Skin epidermis (tissue), 12 donors: ENCODE data around the gene COL1A1.

Experiments
- H3K27ac ChIP-seq, 21 experiments: fragments of 200-600 bp; sonication (generic) in 11 of 21; one replicate each; pipeline ENCODE4 v1.5.0; 2020; ENCODE audit warnings: mild to moderate bottlenecking in 3 of 21, inconsistent platforms in 2 of 21, moderate library complexity in 2 of 21
- H3K4me3 ChIP-seq, 7 experiments: fragments of 200-600 bp; sonication (generic) in 2 of 7; one replicate each; pipeline ENCODE4 v1.5.0; 2020; ENCODE audit warnings: inconsistent platforms in 2 of 7, mild to moderate bottlenecking in 2 of 7, moderate library complexity in 1 of 7

Gene COL1A1

DNA sequence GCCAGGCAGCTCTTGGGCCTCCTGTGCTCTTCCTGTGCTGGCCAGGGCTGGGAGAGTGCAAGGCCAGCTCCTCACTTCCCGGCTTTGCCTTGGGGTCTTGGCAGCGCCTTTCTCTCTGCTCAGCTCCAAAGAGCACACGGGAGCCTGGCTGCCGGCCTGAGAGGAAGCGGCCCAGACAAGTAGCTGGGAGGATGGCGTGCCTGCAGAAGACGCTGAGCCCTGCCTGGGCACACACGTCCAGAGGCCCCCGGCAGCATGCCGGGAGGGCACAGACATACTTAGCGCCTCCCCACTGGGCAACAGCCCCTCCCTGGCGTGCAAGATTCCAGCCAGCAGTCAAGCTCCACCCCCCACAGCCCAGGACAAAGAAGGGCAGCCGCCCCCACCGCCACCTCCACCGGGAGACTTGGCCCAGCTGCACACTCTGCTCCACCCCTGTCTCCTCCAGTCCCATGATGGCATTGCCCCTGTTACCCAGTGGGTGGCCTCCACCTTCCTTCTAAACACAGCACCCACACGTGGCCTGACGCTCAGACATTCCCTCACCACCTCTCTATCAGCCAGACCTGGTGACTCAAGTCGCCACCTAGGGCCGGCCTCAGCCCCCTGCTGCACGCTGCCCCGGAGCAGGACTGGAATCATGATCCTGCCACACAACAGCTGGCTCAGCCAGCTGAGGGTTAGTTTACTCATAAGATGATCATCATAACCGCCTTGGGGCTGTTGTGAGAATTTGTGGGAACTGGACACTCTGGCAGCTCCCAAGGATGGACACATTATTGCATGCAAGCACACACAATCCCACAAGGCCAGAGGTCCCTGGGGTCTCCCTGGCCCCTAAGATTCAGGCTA lies 23.2 kb downstream of the COL1A1 start:
- peak overlapping the region in 20 of 21 experiments; percentile 36 to 90 (median 75) for H3K27ac ChIP-seq
- H3K4me3 ChIP-seq: peak overlapping the region in 1 of 7 experiments; percentile 15

- peak overlapping the region in 20 of 21 experiments; percentile 36 to 90 (median 75) for H3K27ac ChIP-seq
- H3K4me3 ChIP-seq: no peak overlapping the region
Measured at GRCh38 chr17:50177476-50177875, 24.0 kb downstream of the COL1A1 start.

GRCh38 chr17:50176559-50177357 lies 24.7 kb downstream of the COL1A1 start:
- Histone ChIP-seq H3K4me3 (no peak overlapping the region), H3K27ac (peak overlapping the region in 19 of 21 experiments; percentile 26 to 90 (median 72))

- no peak overlapping the region for H3K4me3 ChIP-seq
- H3K27ac ChIP-seq: peak overlapping the region in 4 of 21 experiments; percentile 20 to 89 (median 44)
Measured at GRCh38 chr17:50175035-50175807, 26.2 kb downstream of the COL1A1 start.

GRCh38 chr17:50174444-50174843 lies 27.0 kb downstream of the COL1A1 start:
- Histone ChIP-seq H3K4me3 (no peak overlapping the region), H3K27ac (peak overlapping the region in 1 of 21 experiments; percentile 65)

- H3K4me3 ChIP-seq: no peak overlapping the region
- H3K27ac ChIP-seq: peak overlapping the region in 9 of 21 experiments; percentile 3 to 65 (median 48)
Measured at GRCh38 chr17:50173335-50173941, 28.0 kb downstream of the COL1A1 start.

GRCh38 chr17:50172936-50173334 lies 28.5 kb downstream of the COL1A1 start:
- peak overlapping the region in 9 of 21 experiments; percentile 3 to 65 (median 48) for H3K27ac ChIP-seq
- H3K4me3 ChIP-seq: no peak overlapping the region

DNA sequence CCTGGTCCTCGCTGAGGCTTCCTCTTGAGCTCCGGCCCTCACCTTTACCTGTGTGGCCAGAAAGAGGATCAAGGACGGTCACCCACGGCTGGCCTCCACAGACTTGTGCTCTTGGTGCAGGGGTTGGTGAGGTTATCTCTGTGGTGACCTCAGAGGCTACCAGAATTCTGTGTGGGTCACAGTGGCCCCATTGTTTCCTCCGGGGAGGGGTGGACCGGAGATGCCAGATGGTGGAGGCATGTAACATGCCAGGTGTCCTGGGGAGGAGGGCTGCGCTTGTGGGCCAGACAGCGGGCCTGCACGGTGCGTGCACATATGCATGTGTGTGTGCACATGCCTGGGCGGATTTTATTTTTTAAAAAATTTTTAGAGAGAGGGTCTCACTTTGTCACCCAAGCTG lies 29.3 kb downstream of the COL1A1 start:
- Histone ChIP-seq H3K4me3 (no peak overlapping the region), H3K27ac (peak overlapping the region in 1 of 21 experiments; percentile 58)

GRCh38 chr17:50171371-50172071 lies 29.9 kb downstream of the COL1A1 start:
- Histone ChIP-seq H3K4me3 (no peak overlapping the region), H3K27ac (peak overlapping the region in 1 of 21 experiments; percentile 58)

DNA sequence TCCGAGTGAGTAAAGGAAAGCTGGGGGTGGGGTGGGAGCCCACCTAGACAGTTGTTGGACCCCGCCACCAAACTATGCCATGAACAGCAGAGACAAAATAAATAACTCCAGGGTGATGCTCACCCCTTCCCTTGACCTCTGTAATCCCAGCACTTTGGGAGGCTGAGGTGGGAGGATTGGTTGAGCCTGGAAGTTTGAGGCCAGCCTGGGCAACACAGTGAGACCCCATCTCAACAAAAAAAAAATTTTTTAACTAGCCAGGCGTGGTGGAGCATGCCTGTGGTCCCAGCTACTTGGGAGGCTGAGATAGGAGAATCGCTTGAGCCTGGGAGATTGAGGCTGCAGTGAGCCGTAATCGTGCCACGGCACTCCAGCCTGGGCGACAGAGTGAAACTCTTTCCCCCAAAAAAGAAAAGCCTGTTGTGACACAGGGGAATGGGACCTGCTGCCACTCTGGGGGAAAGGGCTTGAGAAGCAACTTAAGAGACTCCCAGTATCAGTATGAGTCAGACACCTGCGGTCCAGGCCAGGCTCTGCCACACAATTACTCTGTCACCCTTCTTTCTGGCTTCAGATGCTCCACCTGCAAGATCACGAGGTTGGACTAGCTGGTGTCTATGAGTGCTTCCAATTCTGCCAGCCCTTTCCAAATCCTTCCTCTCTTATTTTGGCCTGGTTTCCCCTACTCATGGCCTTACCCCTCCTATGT lies 30.6 kb downstream of the COL1A1 start:
- H3K4me3 ChIP-seq: no peak overlapping the region
- H3K27ac ChIP-seq: no peak overlapping the region

- Histone ChIP-seq H3K4me3 (no peak overlapping the region), H3K27ac (peak overlapping the region in 1 of 21 experiments; percentile 9)
Measured at GRCh38 chr17:50169881-50170459, 31.5 kb downstream of the COL1A1 start.

GRCh38 chr17:50169121-50169764 lies 32.2 kb downstream of the COL1A1 start:
- Histone ChIP-seq H3K27ac (no peak overlapping the region), H3K4me3 (no peak overlapping the region)

- no peak overlapping the region for H3K27ac ChIP-seq
- H3K4me3 ChIP-seq: no peak overlapping the region
Measured at GRCh38 chr17:50168319-50168718, 33.1 kb downstream of the COL1A1 start.

DNA sequence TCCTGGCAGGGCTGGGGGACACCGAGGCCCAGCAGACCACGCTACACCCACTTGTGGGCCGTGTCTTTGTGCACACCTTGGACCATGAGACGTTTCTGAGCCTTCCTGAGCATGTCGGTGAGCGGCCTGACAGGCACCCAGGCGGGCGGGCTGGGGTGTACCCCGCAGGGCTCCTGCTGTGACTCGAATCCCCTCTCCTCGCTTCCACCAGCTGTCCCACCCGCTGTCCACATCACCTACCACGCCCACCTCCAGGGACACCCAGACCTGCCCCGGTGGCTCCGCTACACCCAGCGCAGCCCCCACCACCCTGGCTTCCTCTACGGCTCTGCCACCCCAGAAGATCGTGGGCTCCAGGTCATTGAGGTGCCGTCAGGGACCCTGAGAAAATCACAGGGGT lies 34.1 kb downstream of the COL1A1 start:
- peak overlapping the region in 1 of 21 experiments; percentile 52 for H3K27ac ChIP-seq
- H3K4me3 ChIP-seq: no peak overlapping the region

DNA sequence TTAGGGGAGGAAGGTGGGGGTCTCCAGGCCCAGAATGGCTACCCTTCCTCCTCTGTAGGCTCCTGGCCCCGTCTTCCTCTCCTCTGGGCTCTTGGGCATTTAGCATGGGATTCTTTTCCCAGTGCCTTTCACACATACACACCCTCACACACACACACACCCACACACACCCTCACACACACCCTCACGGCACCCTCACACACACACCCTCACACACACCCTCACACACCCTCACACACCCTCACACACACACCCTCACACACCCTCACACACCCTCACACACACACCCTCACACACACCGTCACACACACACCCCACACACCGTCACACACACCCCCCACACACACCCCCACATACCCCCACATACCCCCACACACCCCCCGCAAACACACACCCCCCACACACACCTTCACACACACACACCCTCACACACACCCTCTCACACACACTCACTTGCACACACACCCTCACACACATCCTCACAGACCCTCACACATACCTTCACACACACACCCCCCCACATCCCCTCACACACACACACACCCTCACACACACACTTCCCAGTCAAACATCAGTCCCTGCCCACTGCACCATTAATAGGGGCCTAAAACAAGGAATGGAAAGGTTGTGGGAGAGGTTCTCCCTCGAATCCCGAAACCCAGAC lies 34.8 kb downstream of the COL1A1 start:
- no peak overlapping the region for H3K4me3 ChIP-seq

DNA sequence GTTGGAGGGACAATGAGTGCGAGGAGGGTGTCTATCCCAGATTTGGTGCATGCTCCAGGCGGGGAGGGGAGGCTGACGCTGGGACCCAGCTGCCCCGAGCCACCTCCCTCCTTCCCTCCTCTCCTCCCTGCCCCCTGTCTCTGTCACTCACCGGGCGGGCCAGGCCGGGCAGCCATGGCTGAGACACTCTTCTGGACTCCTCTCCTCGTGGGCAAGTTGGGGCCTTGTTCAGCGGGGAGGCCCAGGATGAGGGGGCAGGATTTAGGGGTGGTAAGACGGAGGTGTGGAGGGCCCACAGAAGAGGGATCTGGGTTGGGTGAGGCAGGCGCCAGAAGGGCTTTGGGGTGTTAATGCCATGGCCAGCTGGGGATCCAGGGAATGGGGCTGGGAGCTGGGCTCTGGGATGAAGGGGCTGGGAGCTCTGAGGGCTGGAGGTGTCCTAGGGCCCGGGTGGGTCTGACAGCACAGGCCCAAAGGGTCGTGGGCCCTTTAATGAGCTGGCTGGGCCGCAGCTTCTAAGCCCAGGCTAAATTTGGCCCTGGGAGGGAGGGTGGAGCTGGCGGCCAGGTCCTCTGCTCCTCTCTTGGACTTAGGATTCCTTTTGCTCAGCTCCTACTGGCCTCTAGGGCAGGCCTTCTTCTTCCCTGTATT lies 35.4 kb downstream of the COL1A1 start, which contains the start of gene SGCA:
TSS of gene SGCA (plus strand) at position 139 of the 651 bp plus-strand sequence. CDS start at position 175, 36 bp downstream.
- H3K4me3 ChIP-seq: no peak within 1 kb of the TSS
- H3K27ac ChIP-seq: peak within 1 kb of the TSS in 7 of 21 experiments; percentile 7 to 79 (median 44)

More for the DNA sequence above, 34.8 kb downstream of the COL1A1 start:
- peak overlapping the region in 4 of 21 experiments; percentile 7 to 79 (median 50) for H3K27ac ChIP-seq
